CD4-positive, alpha-beta T cell (primary cell): ENCODE data around the gene ADAMTSL1. TPM values are rescaled to one million over a fixed set of nuclear protein-coding genes. Genes with fewer than 3 reads are reported as not detected.

Source experiments
- ATAC-seq: fragments of 200-7000 bp; cut with Tn5 transposase; one replicate; pipeline ENCODE4 v1.10.0; 2022; ENCODE audit warnings: mild to moderate bottlenecking; ENCODE audit not compliant: poor library complexity
- CTCF ChIA-PET: fragments of 350-600 bp; sonication (Branson Sonifier 250); formaldehyde crosslinking; loops from one replicate; lab custom pipeline; 2021; ENCODE audit warnings: antibody characterized with exemption, inconsistent platforms; lab: Charles Lee
- POLR2A ChIA-PET: fragments of 350-600 bp; sonication (Branson Sonifier 250); formaldehyde crosslinking; loops from one replicate; lab custom pipeline; 2021; ENCODE audit warnings: antibody characterized with exemption, inconsistent platforms; lab: Charles Lee
- DNase-seq, 14 experiments: peaks; one replicate each; pipeline ENCODE4 v3.0.0-alpha.2; 2013 to 2020; ENCODE audit warnings: mixed read lengths in 2 of 14
- H3K27ac ChIP-seq, 2 donors: one replicate each; pipeline versions ENCODE4 v1.5.1 to v1.7.0; 2013; ENCODE audit warnings: low read length in 2 of 2, low read depth in 1 of 2, mild to moderate bottlenecking in 1 of 2
- H3K27me3 ChIP-seq, 2 experiments: 1 replicate in 1 of 2; 2 replicates in 1 of 2; pipeline versions ENCODE4 v1.6.1 to v1.7.0; 2013; ENCODE audit warnings: low read length in 2 of 2, control low read depth in 1 of 2, mild to moderate bottlenecking in 1 of 2, moderate library complexity in 1 of 2; ENCODE audit not compliant: insufficient read depth in 2 of 2, control insufficient read depth in 1 of 2
- H3K36me3 ChIP-seq: one replicate; pipeline ENCODE4 v1.6.1; 2013; ENCODE audit warnings: low read length, control low read depth; ENCODE audit not compliant: insufficient read depth
- H3K4me1 ChIP-seq: one replicate; pipeline ENCODE4 v1.6.1; 2013; ENCODE audit warnings: low read length, control low read depth; ENCODE audit not compliant: insufficient read depth
- H3K4me3 ChIP-seq: one replicate; pipeline ENCODE4 v1.5.1; 2013; ENCODE audit warnings: mild to moderate bottlenecking, low read length, moderate library complexity
- H3K9me3 ChIP-seq, 2 experiments: 1 replicate in 1 of 2; 2 replicates in 1 of 2; pipeline versions ENCODE4 v1.6.1 to v1.7.0; 2013; ENCODE audit warnings: low read length in 2 of 2, mild to moderate bottlenecking in 2 of 2, control low read depth in 1 of 2, moderate library complexity in 1 of 2; ENCODE audit not compliant: control insufficient read depth in 1 of 2, insufficient read depth in 1 of 2
- H3K27ac Mint-ChIP-seq: one replicate; pipeline ENCODE4 v1.8.0; 2020; ENCODE audit warnings: mixed read lengths
- H3K27me3 Mint-ChIP-seq: one replicate; pipeline ENCODE4 v1.8.0; 2021; ENCODE audit warnings: mixed read lengths
- H3K36me3 Mint-ChIP-seq: one replicate; pipeline ENCODE4 v1.8.0; 2021; ENCODE audit warnings: low read depth, mixed read lengths
- H3K4me1 Mint-ChIP-seq: one replicate; pipeline ENCODE4 v1.8.0; 2021; ENCODE audit warnings: low read depth, mixed read lengths
- H3K4me3 Mint-ChIP-seq: one replicate; pipeline ENCODE4 v1.8.0; 2020; ENCODE audit warnings: mild to moderate bottlenecking, mixed read lengths
- H3K9me3 Mint-ChIP-seq: one replicate; pipeline ENCODE4 v1.8.0; 2020; ENCODE audit warnings: mixed read lengths
- CTCF ChIP-seq: fragments of 200-600 bp; IDR thresholded peaks from one replicate; pipeline ENCODE4 v1.8.0; 2022; ENCODE audit warnings: antibody characterized with exemption, mild to moderate bottlenecking
- intact Hi-C, 2 experiments: fragments of 100-400 bp; cut with DNase I in 1 of 2; cut with micrococcal nuclease in 1 of 2; formaldehyde crosslinking; loops; one replicate each; pipeline versions ENCODE4 v1.15.1 to v1.9.0; 2023 to 2025; cut with DNase I, micrococcal nuclease
- total RNA-seq, 174 experiments: library from RNA in 2 of 174; stranded (reverse) in 2 of 174; gene quantifications; one replicate each; pipeline ENCODE4 v1.2.3 and lab custom pipeline; 2021 to 2026

The ADAMTSL1 gene
- total RNA-seq, 2 experiments from 2014 or later = not detected

- no peaks in the 10 kb centered on the region for H3K9me3 ChIP-seq
- peaks cover 4% of the 10 kb centered on the region for H3K27me3 Mint-ChIP-seq
- ChIA-PET CTCF (no interaction called here), POLR2A (no interaction called here)
- no peak for TF ChIP-seq CTCF
- H3K36me3 ChIP-seq = no peaks in the 10 kb centered on the region
- no peaks in the 10 kb centered on the region for H3K4me1 Mint-ChIP-seq
- H3K27me3 ChIP-seq = no peaks in the 10 kb centered on the region
- no peak for ATAC-seq
- no peak overlapping the region for H3K4me3 Mint-ChIP-seq
- no peaks in the 10 kb centered on the region for H3K9me3 Mint-ChIP-seq
- no peaks in the 10 kb centered on the region for H3K36me3 Mint-ChIP-seq
- no peak overlapping the region for H3K27ac Mint-ChIP-seq
- intact Hi-C loops = no loop called here
- no peak overlapping the region for H3K4me3 ChIP-seq
- no peak overlapping the region for H3K27ac ChIP-seq
- H3K4me1 ChIP-seq = no peaks in the 10 kb centered on the region
- no peak for DNase-seq
Observed at GRCh38 chr9:18461496-18461895, 12.5 kb upstream of the ADAMTSL1 start.

GRCh38 chr9:18463991-18464390 is 10.0 kb upstream of the ADAMTSL1 start:
- H3K9me3 ChIP-seq = no peaks in the 10 kb centered on the region
- peaks cover 4% of the 10 kb centered on the region for H3K27me3 Mint-ChIP-seq
- H3K9me3 Mint-ChIP-seq = no peaks in the 10 kb centered on the region
- no peak overlapping the region for H3K4me3 ChIP-seq
- no peaks in the 10 kb centered on the region for H3K27me3 ChIP-seq
- H3K36me3 Mint-ChIP-seq = no peaks in the 10 kb centered on the region
- no peak for TF ChIP-seq CTCF
- no peak overlapping the region for H3K4me3 Mint-ChIP-seq
- no peaks in the 10 kb centered on the region for H3K4me1 Mint-ChIP-seq
- POLR2A ChIA-PET = no interaction called here
- intact Hi-C loops = no loop called here
- CTCF ChIA-PET = no interaction called here
- no peaks in the 10 kb centered on the region for H3K36me3 ChIP-seq
- ATAC-seq (no peak), DNase-seq (no peak)
- no peak overlapping the region for H3K27ac Mint-ChIP-seq
- H3K4me1 ChIP-seq = no peaks in the 10 kb centered on the region
- H3K27ac ChIP-seq = no peak overlapping the region

- ChIA-PET POLR2A (no interaction called here), CTCF (no interaction called here)
- Histone ChIP-seq H3K27me3 (no peaks in the 10 kb centered on the region), H3K4me3 (no peak overlapping the region), H3K9me3 (no peaks in the 10 kb centered on the region), H3K36me3 (no peaks in the 10 kb centered on the region), H3K4me1 (no peaks in the 10 kb centered on the region), H3K27ac (no peak overlapping the region)
- H3K36me3 Mint-ChIP-seq = no peaks in the 10 kb centered on the region
- no peak overlapping the region for H3K27ac Mint-ChIP-seq
- H3K9me3 Mint-ChIP-seq = no peaks in the 10 kb centered on the region
- ATAC-seq (no peak), DNase-seq (no peak)
- no peaks in the 10 kb centered on the region for H3K4me1 Mint-ChIP-seq
- intact Hi-C loops = no loop called here
- peaks cover 4% of the 10 kb centered on the region for H3K27me3 Mint-ChIP-seq
- no peak overlapping the region for H3K4me3 Mint-ChIP-seq
- TF ChIP-seq CTCF = no peak
Observed at GRCh38 chr9:18466101-18466500, 7.9 kb upstream of the ADAMTSL1 start.
